GM19035 (cell line): Measurements from ENCODE around the gene FRMD4A.
"Not testable (repeated sequence)": the region's sequence is repeated elsewhere in the genome, so short reads cannot be mapped to it uniquely, and the experiment has no call there.

ENCODE experiments used
- ATAC-seq: cut with Tn5 transposase; IDR thresholded peaks from one replicate; pipeline ENCODE4 v1.9.1; 2021; ENCODE audit not compliant: unreplicated experiment

FRMD4A gene

GRCh38 chr10:13715596-13715995, 615.1 kb downstream of the FRMD4A start:
- not testable (repeated sequence) for ATAC-seq

GRCh38 chr10:13715100-13715499, 615.6 kb downstream of the FRMD4A start:
- ATAC-seq, result no peak

- peak; percentile 78 for ATAC-seq
Observed at GRCh38 chr10:13712837-13713581, 617.7 kb downstream of the FRMD4A start.

- ATAC-seq, result no peak
Observed at GRCh38 chr10:13712476-13712836, 618.3 kb downstream of the FRMD4A start.

GRCh38 chr10:13711291-13711690, 619.4 kb downstream of the FRMD4A start:
- ATAC-seq, result no peak

- ATAC-seq, result no peak
Observed at GRCh38 chr10:13709931-13710650, 620.6 kb downstream of the FRMD4A start.

- ATAC-seq, result no peak
Observed at GRCh38 chr10:13708256-13708990, 622.3 kb downstream of the FRMD4A start.

GRCh38 chr10:13707156-13707881, 623.4 kb downstream of the FRMD4A start:
- ATAC-seq, result no peak

- no peak for ATAC-seq
Observed at GRCh38 chr10:13706604-13707003, 624.1 kb downstream of the FRMD4A start.

GRCh38 chr10:13706175-13706574, 624.5 kb downstream of the FRMD4A start:
- no peak for ATAC-seq

GRCh38 chr10:13705526-13706174, 625.1 kb downstream of the FRMD4A start:
- ATAC-seq, result no peak

GRCh38 chr10:13704964-13705363, 625.8 kb downstream of the FRMD4A start:
- no peak for ATAC-seq

GRCh38 chr10:13703997-13704536, 626.7 kb downstream of the FRMD4A start:
- no peak for ATAC-seq

GRCh38 chr10:13703101-13703818, 627.5 kb downstream of the FRMD4A start:
- no peak for ATAC-seq

GRCh38 chr10:13701157-13701919, 629.4 kb downstream of the FRMD4A start:
- ATAC-seq, result no peak

- ATAC-seq, result no peak
Observed at GRCh38 chr10:13700473-13701144, 630.1 kb downstream of the FRMD4A start.

- ATAC-seq, result no peak
Observed at GRCh38 chr10:13699216-13699615, 631.5 kb downstream of the FRMD4A start.

- no peak for ATAC-seq
Observed at GRCh38 chr10:13698217-13698616, 632.5 kb downstream of the FRMD4A start.
